Measurements from ENCODE around the gene NELL2.
"Not testable (repeated sequence)": the region's sequence is repeated elsewhere in the genome, so short reads cannot be mapped to it uniquely, and the experiment has no call there.

The NELL2 gene

GRCh38 chr12:44750468-44750867 lies 125.6 kb downstream of the NELL2 start:
- TF ChIP-seq CTCF (IDR thresholded peaks at IDR 0.05; ENCODE audit: low read depth, low read length): no peak

GRCh38 chr12:44749566-44749965 lies 126.5 kb downstream of the NELL2 start:
- H3K4me3 ChIP-seq (ENCODE audit: low read depth, low read length): no peak overlapping the region

More at GRCh38 chr12:44750468-44750867, 125.6 kb downstream of the NELL2 start:
- no peak overlapping the region for H3K4me3 ChIP-seq (ENCODE audit: low read depth, low read length)

GRCh38 chr12:44748950-44749468 lies 127.1 kb downstream of the NELL2 start:
- H3K4me3 ChIP-seq (ENCODE audit: low read depth, low read length): no peak overlapping the region
- no peak for TF ChIP-seq CTCF (IDR thresholded peaks at IDR 0.05; ENCODE audit: low read depth, low read length)

More at GRCh38 chr12:44749566-44749965, 126.5 kb downstream of the NELL2 start:
- no peak for TF ChIP-seq CTCF (IDR thresholded peaks at IDR 0.05; ENCODE audit: low read depth, low read length)

GRCh38 chr12:44741292-44741980 lies 134.7 kb downstream of the NELL2 start:
- not testable (repeated sequence) for H3K4me3 ChIP-seq (ENCODE audit: low read depth, low read length)

GRCh38 chr12:44738051-44738450 lies 138.1 kb downstream of the NELL2 start:
- TF ChIP-seq CTCF (IDR thresholded peaks at IDR 0.05; ENCODE audit: low read depth, low read length): no peak
- H3K4me3 ChIP-seq (ENCODE audit: low read depth, low read length): no peak overlapping the region

- H3K4me3 ChIP-seq (ENCODE audit: low read depth, low read length): no peak overlapping the region
- no peak for TF ChIP-seq CTCF (IDR thresholded peaks at IDR 0.05; ENCODE audit: low read depth, low read length)
These were observed 147.5 kb downstream of the NELL2 start for GRCh38 chr12:44728566-44728965.

GRCh38 chr12:44720265-44720664 lies 155.8 kb downstream of the NELL2 start:
- no peak overlapping the region for H3K4me3 ChIP-seq (ENCODE audit: low read depth, low read length)
- no peak for TF ChIP-seq CTCF (IDR thresholded peaks at IDR 0.05; ENCODE audit: low read depth, low read length)

GRCh38 chr12:44717612-44718011 lies 158.5 kb downstream of the NELL2 start:
- H3K4me3 ChIP-seq (ENCODE audit: low read depth, low read length): no peak overlapping the region
- no peak for TF ChIP-seq CTCF (IDR thresholded peaks at IDR 0.05; ENCODE audit: low read depth, low read length)
